Raji (cell line): ENCODE data around the gene MFGE8.

ENCODE experiments used
- POLR2A ChIP-seq: IDR thresholded peaks from 2 replicates; pipeline ENCODE4 v1.6.1; 2011; ENCODE audit warnings: low read depth, low read length, control low read depth; ENCODE audit not compliant: insufficient read depth

The MFGE8 gene, protein sequence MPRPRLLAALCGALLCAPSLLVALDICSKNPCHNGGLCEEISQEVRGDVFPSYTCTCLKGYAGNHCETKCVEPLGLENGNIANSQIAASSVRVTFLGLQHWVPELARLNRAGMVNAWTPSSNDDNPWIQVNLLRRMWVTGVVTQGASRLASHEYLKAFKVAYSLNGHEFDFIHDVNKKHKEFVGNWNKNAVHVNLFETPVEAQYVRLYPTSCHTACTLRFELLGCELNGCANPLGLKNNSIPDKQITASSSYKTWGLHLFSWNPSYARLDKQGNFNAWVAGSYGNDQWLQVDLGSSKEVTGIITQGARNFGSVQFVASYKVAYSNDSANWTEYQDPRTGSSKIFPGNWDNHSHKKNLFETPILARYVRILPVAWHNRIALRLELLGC

DNA sequence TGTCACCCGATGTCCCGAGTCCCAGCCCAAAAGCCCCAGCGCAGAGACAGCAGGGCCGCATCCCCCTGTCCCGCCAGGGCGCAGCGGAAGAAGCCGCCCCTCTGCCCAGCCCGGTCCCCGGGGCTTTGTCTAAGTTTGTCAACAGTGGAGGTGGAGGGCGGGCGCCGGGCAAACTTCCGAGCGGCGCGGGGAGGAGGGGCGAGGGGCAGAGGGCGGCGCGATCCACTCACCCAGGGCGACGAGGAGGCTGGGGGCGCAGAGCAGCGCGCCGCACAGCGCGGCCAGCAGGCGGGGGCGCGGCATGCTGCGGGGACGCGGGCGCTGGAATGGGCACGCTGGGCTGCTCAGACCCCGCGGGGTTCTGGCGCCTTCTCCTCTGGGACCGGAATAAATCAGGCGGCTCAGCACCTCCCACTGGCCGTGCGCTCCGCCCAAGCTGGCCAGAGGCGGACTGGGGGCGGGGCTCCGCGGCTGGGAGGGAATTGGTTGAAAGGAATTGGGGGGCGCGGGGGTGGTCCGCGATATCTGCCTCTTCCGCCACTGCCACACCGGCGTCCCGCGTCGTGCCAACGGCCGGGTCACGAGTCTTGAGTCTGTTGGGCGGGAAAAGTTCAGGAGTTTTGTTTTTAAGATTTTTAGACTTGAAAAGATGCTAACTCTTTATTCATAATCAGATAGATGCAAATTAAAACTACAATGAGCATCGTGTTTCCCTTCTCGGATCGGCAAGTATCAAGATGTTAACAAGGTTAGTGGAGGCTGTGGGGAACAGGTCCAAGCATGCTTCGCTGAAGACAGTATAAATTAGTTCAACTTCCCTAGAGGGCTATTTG is at the start of gene MFGE8:
Gene MFGE8 (minus strand): TSS at position 363 of the 833 bp plus-strand sequence. CDS start 60 bp downstream, at position 303.
- TF ChIP-seq POLR2A: peak; percentile 65

- no peak for TF ChIP-seq POLR2A
Observed at GRCh38 chr15:88959445-88959844, 46.3 kb upstream of the MFGE8 start.

DNA sequence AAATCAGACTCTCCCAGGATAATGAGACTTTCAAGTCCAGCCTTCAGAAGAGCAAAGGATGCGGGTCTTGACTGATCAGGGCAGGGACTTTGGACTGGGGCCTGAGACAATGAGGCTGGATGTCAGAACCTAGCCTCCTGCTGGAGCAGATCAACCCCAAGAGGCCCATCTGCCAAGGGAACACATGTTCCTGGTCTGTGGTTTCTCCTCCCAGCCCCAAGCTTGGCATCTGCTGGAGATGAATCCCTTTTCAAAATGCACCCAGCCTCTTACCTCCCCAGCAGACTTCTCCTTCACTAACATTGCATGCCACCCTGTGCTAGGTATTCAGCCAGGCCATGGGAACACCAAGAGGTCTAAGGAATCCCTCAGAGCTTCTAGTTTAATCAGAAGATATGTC is 43.7 kb upstream of the MFGE8 start:
- TF ChIP-seq POLR2A: no peak

DNA sequence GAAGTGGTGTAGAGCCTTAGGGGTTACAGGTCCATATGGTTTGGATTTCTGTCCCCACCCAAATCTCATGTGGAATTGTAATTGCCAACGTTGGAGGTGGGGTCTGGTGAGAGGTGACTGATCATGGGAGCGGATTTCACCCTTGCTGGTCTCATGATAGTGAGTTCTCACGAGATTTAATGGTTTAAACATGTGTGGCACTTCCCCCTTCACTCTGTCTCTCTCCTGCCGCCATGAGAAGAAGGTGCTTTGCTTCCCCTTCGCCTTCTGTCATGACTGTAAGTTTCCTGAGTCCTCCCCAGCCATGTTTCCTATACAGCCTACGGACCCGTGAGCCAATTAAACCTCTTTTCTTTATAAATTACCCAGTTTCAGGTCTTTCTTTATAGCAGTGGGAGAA is 43.1 kb upstream of the MFGE8 start:
- no peak for TF ChIP-seq POLR2A

DNA sequence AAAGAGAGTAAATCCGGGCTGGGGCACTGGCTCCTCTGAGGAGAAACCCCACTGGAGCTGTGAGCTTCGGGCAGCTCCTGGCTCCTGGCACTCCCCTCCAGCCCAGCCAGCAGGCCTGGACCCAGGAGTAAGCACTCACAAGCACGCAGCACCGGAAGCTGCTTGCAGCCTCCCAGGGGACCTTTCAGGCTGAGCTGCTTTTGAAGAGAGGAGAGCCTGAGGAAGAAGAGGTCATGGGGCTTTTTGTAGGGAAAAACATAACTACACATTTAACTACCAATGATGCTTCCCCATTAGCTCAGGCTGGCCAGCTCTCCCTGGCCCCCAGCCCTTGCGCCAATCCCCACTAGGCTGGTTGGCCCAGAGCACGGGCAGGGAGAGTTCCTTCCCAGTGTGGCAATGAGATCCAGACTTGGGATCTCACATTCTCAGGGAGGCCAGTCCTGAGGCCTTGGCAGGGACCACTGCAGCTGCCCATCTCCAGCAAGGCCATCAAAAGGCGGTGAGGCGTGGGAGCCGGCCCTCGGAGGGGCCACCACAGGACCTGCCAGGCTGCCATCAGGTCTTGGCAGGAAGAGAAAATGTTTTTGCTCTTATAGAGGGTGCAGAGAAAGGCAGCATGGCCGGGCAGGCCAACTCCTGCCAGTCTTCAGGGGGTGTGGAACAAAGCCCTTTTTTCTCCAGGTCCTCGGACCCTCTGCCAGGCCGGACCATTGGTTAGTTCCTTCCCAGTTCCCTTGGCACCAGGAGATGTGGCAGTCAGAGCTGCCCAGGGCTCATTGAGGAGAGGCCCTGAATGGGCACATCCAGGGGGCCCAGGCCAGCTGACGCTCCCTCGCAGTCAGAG is 41.5 kb upstream of the MFGE8 start:
- no peak for TF ChIP-seq POLR2A

GRCh38 chr15:88950600-88951160 is 37.5 kb upstream of the MFGE8 start:
- TF ChIP-seq POLR2A: no peak

- TF ChIP-seq POLR2A: no peak
Observed at GRCh38 chr15:88949734-88950400, 36.7 kb upstream of the MFGE8 start.

DNA sequence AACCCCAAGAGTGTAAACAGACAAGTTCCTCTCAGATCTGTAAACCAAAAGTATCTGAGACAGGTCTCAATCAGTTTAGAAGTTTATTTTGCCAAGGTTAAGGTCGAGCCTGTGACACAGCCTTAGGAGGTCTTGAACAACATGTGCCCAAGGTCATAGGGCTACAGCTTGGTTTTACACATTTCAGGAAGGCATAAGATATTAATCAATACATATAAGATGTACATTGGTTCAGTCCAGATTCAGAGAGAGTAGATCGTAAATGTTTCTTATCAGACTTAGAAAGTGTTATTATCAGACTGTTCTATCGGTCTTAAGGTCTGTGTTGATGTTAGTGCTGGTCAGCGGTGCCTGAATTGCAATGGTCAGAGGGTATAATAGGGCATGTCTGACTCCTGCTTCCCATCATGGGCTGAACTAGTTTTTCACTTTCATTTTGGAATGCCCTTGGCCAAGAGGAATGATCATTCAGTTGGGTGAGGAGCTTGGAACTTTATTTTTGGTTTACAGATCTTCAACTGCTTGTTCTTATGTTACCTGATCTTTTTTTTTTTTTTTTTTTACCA is 27.0 kb upstream of the MFGE8 start:
- TF ChIP-seq POLR2A: no peak

DNA sequence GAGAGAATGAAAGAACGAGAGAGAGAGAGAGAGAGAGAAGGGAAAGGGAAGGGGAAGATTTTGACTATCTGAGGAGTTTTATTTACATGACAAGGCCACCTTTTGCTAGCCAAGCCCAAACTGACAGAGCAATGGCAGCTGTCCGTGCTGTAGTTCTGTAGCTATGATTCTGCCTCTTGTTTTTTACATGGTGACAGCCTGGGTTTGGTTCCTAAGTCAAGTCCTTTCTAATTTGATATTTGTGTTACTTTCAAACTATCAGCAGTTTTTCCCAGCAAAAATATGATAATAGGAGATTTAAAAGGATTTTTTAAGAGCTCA is 26.3 kb upstream of the MFGE8 start:
- TF ChIP-seq POLR2A: no peak

DNA sequence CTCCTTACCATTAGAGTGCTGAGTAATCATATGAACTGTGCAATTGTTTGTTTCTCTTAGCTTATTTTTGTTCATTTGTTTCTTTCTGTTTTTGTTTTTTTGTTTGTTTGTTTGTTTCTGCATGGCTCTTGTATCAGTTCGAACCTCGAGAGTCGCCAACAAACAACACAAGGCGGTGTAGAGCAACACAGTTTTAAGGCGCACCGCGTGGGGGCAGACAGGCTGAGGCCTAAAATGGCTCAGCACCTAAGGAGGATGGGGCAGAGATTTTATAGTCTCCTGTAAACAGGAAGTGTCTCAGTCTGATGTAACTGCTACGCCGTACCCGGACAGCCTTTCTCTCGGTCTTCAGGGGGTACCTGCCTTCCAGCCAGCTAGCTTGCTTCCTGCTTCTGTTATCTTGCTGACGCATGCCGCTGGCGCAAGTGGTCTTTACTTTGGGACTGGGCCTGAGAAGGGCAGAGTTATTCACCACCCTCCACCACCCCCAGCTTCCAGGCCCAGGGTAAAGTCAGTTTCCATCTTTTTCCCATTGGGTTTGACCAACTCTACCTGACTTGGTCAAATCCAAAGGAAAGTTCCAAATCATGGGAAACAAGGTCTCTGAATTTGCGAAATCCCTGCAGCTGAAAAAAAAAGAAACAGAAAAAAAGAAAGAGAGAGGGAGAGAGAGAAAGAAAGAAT is 25.8 kb upstream of the MFGE8 start:
- TF ChIP-seq POLR2A: no peak

DNA sequence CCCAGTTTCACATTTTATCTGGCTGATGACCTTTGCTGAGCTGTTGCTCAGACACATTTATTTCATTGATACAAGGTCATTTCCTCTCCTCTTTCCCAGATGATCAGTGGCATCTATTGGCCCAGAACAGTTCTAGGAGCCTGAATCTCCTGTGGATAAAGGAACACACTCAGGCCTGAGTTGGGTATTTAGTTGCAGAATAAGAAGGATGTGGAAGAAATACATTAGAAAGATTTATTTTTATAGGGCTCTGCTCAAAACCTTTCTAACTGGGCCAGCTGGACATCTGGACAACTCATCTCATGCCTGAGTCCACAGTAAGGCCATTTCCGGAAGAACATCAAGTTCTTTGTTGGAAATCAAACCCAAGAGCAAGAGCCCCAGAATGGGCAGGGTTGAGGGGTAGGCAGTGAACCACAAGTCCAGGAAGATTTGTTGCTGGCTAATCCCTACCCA is 19.7 kb upstream of the MFGE8 start:
- no peak for TF ChIP-seq POLR2A

DNA sequence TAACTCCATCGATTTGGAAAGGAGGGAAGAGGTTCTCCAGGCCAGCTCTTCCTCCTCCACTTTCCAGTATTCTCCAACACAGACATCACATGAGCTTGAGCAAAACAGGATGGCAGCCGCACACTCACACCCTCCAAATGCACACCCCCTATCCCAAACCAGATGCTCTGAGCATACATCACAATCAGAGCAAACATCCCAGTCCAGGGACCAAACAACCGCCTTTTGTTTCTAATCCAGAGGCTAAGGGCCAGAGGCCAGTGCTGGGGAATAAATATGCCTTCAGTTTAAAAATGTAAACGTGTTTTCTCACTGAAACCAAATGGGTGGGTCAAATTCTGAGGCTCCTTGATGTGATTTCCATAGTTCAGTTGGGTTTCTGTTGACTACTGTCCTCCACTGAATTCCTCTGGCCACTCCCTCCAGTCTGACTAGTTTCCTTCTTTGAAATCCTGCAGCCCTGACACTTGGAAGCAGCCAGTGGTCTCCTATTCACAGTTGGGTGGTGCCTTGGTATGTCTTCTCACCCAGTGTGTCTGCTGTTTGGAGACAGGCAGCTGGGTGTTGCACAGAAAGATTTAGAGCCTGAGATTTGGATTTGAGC is 19.2 kb upstream of the MFGE8 start:
- no peak for TF ChIP-seq POLR2A

DNA sequence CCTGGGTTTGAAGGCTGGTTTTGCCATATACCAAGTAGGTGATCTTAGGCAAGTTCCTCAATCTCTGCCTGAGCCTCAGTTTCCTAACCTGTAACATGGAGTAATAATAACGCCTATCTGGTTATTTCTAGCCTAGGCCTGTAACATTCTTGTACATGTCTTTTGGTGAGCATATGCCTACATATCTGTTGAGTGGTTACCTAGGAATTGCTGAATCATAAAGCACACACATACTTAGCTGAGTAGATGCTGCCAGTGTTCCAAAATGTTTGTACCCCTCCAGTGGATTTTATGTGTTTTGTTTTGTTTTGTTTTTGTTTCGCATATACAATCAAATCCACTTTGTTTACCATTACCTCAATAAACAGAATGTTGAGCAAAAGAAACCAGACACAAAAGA is 17.4 kb upstream of the MFGE8 start:
- no peak for TF ChIP-seq POLR2A

DNA sequence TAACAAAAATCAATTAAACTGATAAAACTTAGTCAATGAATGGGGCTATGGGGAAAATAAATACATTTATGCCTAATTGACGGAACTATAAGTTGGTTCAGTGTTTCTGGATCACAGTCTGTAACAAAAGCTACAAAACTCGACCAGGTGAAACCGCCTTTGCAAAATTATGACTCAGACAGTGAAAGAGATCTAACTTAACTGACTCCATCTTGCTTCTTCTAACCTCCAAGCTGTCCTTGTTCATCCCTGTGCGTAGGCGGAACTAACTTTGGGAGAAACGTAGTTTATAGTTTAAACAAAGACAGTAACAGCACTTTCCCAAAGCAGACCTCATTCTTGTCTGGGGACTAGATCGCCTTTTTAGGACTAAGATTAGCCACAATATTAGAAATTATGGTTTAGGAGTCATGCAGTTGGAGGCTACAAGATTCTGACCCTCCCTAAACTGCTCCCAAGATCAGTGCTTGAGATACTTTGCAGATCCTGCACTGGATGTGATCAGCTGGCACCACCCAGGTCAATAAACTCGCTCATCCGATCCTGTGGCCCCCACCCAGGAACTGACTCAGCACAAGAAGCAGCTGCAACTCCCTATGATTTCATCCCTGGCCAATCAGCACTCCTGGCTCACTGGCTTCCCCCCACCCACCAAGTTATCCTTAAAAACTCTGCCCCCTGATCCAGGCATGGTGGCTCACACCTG is 7.2 kb upstream of the MFGE8 start:
- TF ChIP-seq POLR2A: no peak
